ENCODE data around the gene MYPN. TPM values are rescaled to one million over a fixed set of nuclear protein-coding genes. Genes with fewer than 3 reads are reported as not detected.

The MYPN gene
- total RNA-seq, 1 experiment from 2014 or later = not detected

- no peak overlapping the region for H3K4me3 Mint-ChIP-seq
These were observed 1.6 kb upstream of the MYPN start for GRCh38 chr10:68107651-68108050.

More at GRCh38 chr10:68107651-68108050, 1.6 kb upstream of the MYPN start:
- no peaks in the 10 kb centered on the region for H3K9me3 Mint-ChIP-seq
- H4K20me1 ChIP-seq (ENCODE audit: control insufficient read depth, insufficient read depth, insufficient read length) = no peaks in the 10 kb centered on the region
- H3T11ph ChIP-seq (ENCODE audit: low read length) = no peak overlapping the region
- H3K79me1 ChIP-seq (ENCODE audit: insufficient read depth, low read depth, low read length, poor library complexity, severe bottlenecking) = no peaks in the 10 kb centered on the region
- H4K5ac ChIP-seq (ENCODE audit: insufficient read length, low read depth, low read length) = no peak overlapping the region
- no peaks in the 10 kb centered on the region for H3K9me3 ChIP-seq (ENCODE audit: control insufficient read depth, low read depth, low read length)
- no peak overlapping the region for H2AK5ac ChIP-seq (ENCODE audit: insufficient read length, low read length)
- H3K23me2 ChIP-seq (ENCODE audit: insufficient read length, low read depth, low read length, poor library complexity, severe bottlenecking) = no peaks in the 10 kb centered on the region
- no peak overlapping the region for H3K14ac ChIP-seq (ENCODE audit: insufficient read depth, low read length)
- no peak overlapping the region for H3K27ac Mint-ChIP-seq
- H3K4me1 ChIP-seq (ENCODE audit: insufficient read depth, low read length) = no peaks in the 10 kb centered on the region
- H4K91ac ChIP-seq (ENCODE audit: insufficient read length, low read depth, low read length) = no peak overlapping the region
- DNase-seq = no peak
- no peak overlapping the region for H2BK15ac ChIP-seq (ENCODE audit: low read depth, low read length)
- H3K36me3 Mint-ChIP-seq (ENCODE audit: insufficient read depth in 1 of 3, low read depth in 3 of 3) = no peaks in the 10 kb centered on the region
- TF ChIP-seq CTCF (conservative IDR thresholded peaks at IDR 0.05) = no peak
- no peaks in the 10 kb centered on the region for H3K79me2 ChIP-seq (ENCODE audit: insufficient read depth, low read length)
- H2BK12ac ChIP-seq (ENCODE audit: insufficient read length, low read depth, low read length) = no peak overlapping the region
- peaks cover 0 to 9% of the 10 kb centered on the region in 2 experiments; a peak in 2 of 4 replicates for H3K4me1 Mint-ChIP-seq
- no peak overlapping the region for H3K23ac ChIP-seq (ENCODE audit: insufficient read length, low read depth, low read length)
- H3K9ac ChIP-seq (ENCODE audit: extremely low read depth, insufficient read length, low read length) = no peak overlapping the region
- no peaks in the 10 kb centered on the region for H3K27me3 ChIP-seq (ENCODE audit: insufficient read depth, low read length)
- H3K27ac ChIP-seq (ENCODE audit: insufficient read length, low read depth, low read length) = no peak overlapping the region
- no peak overlapping the region for H3K4me2 ChIP-seq (ENCODE audit: insufficient read depth, insufficient read length, low read length)
- H2BK120ac ChIP-seq (ENCODE audit: low read depth, low read length, poor library complexity, severe bottlenecking) = no peak overlapping the region
- no peak overlapping the region for H3K56ac ChIP-seq (ENCODE audit: insufficient read length, low read depth, low read length)
- no peak overlapping the region for H2BK20ac ChIP-seq (ENCODE audit: low read depth, low read length, poor library complexity, severe bottlenecking)
- no peak overlapping the region for H2BK5ac ChIP-seq (ENCODE audit: insufficient read length, low read length)
- WGBS (ENCODE audit: extremely low coverage, insufficient read length, low lambda C conversion rate) = no CpG with 5 or more reads among the region's 1 CpG
- H2AFZ ChIP-seq (ENCODE audit: low read length) = no peak overlapping the region
- no peak overlapping the region for H4K8ac ChIP-seq (replicated peaks; ENCODE audit: insufficient read length, low read depth, low read length)
- H3K27me3 Mint-ChIP-seq (ENCODE audit: low read depth) = no peaks in the 10 kb centered on the region
- H3K4ac ChIP-seq (ENCODE audit: low read depth, low read length) = no peak overlapping the region
- no peak overlapping the region for H3K18ac ChIP-seq (ENCODE audit: insufficient read length, low read depth, low read length)

Measured in H9 (cell line).